Stimulated activated CD4-positive, alpha-beta T cell treated with anti-CD3 and anti-CD28 coated beads, Interleukin-4, amount 100 ng/mL, for 1 hour (primary cell): ENCODE results near the gene SLC48A1.

Experiments
- DNase-seq: peaks from one replicate; pipeline ENCODE4 v3.0.0-alpha.2; 2020

Gene SLC48A1

DNA sequence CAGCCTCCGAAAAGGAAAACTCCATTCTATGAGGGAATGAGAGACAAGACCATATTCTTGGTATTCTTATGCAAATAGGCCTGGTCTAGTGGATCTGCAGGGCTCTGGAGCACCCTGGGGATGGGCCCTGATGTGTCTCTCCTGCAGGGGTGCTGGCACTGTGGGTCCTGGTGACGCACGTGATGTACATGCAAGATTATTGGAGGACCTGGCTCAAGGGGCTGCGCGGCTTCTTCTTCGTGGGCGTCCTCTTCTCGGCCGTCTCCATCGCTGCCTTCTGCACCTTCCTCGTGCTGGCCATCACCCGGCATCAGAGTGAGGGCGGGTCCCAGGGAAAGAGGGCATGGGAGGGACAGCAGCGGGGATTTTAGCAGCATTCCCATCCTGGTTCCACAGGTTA is 5.8 kb downstream of the SLC48A1 start:
- DNase-seq: peak; percentile 2

DNA sequence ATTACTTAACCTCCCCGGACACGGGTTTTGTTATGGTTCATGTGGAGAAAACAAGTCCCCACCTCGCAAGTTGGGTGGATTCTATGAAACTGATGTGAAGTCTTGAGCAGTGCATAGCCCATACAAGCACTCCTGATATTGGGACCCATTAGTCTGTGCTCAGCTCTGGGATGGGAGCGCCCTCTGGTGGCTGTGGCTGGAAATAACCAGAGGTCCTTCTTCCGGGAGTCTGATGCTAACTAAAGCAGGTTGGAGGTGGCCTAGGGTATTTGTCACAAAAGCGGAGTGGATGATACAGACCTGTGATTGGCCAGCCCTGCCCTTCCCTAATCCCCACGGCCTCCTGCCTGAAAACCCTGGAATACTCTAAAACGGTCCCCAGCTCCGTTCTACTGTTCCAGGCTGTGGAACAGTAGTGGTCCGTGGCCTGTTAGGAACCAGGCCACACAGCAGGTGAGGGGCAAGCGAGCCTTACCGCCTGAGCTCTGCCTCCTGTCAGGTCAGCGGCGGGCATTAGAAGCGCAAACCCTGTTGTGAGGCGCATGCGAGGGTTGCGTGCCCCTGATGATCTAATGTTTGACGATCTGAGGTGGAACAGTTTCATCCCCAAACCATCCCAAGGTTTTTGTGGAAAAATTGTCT is 6.4 kb downstream of the SLC48A1 start:
- peak; percentile 94 for DNase-seq

DNA sequence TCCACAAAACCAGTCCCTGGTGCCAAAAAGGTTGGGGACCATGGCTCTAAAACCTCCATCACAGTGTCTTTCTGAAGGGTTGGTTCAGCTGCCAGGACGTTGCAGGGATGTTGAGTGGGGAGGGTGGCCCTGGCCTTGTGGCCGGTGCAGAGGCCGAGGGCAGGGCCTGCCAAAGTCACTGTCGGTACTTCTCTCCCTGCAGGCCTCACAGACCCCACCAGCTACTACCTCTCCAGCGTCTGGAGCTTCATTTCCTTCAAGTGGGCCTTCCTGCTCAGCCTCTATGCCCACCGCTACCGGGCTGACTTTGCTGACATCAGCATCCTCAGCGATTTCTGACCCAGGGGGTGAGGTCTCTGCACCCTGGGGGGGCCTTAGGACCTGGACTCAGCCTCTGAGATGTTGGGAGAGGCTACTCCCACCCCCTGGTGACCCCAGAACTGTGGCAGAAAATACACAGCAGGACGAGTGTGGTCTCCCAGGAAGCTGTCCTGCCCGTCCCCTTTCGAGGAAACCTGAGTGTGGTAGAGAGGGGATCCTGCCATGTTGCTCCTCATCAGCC is 7.0 kb downstream of the SLC48A1 start:
- DNase-seq: no peak

DNA sequence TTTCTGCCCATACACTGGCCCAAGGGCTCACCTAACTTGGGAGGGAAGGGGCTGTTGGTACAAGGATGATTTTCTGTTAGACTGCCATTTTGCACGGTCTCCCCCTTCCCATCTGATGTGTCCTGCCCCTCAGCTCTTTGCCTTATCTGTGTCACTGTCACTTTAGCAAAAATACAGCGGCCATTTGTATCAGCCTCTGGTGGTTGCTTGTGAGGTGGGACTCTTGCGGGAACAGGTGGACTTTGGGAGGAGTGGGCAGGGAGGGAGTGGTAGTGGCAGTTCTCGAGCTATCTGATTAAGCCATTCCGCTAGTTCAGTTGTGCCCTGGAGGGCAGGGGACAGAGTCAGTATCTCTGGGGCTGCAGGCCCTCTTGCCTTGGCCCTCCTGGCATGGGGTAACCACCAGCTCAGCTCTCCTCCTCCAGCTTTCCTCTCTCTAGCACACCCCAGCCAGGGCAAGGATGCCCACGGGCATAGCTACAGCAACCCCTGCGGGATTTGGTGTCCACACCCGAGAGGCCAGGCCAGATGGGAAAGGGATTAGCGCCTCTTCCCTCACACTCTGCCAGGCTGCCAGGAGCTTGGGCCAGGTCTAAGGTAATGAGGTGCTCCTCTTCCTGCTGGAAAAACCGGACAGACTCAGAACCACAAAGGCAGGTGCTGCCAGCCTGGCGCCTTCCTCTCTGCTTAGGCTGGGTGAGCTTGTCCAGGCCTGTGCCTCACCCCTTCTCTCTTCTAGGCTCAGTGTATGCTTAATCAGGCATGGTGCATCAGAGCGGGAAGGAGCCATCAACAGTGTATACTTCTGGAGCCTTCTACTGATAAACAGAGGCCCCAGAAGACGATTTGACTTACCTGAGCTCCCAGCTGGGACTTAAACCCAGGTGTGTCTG is 8.7 kb downstream of the SLC48A1 start:
- DNase-seq: no peak

DNA sequence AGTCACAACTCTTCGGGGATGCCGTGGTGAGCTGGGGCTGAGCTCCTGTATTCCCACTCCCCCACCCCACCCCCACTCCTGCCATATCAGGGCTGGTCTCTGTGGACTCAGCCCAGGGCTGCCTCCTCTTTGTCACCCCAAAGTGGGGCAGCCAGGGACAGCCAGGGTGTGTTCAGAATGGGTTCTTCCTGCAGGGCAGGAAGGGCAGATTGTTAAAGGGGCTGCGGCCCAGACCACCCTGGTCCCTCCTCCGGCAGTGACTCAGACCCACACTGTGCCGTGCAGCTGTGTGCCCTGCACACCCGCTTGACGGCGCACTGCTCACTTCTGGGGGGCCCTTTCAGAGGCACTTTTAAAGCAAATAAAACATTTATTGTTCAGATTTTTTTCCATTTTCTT is 9.3 kb downstream of the SLC48A1 start:
- DNase-seq: no peak

DNA sequence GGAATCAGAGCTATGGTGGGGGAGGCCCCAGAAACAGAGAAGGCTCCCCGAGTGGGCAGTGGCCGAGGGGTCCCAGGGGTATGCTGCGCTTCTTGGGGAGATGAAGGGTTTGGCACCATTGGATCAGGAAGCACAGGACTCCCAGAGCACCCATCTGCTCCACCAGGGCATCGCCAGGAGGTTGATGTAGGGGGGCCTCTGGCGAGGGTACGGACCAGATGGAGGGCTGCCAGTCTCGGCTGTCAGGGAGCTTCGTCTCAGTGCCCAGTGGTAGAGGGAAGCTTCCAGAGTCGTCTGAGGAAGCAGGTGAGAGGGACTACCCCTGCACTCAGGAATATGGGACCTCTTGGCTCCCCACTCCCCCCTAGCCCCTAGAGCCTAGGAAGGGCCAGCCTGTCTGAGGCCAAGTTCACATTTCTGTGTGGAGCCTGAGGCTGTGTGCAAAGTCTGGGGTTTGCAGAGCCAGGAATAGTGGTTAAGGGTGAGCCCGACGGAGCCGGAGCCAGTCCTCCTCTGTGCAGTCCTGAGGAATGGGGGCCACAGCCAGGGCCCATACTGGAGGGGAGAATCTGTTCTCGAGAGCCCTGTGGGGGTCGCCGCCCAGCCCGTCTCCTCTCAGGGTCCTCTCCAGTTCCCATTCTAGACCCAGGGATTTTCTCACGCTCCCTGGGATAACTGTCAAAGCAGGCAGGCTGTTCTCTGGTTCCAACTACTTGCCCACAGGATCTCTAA is 10.2 kb downstream of the SLC48A1 start:
- peak; percentile 1 for DNase-seq

DNA sequence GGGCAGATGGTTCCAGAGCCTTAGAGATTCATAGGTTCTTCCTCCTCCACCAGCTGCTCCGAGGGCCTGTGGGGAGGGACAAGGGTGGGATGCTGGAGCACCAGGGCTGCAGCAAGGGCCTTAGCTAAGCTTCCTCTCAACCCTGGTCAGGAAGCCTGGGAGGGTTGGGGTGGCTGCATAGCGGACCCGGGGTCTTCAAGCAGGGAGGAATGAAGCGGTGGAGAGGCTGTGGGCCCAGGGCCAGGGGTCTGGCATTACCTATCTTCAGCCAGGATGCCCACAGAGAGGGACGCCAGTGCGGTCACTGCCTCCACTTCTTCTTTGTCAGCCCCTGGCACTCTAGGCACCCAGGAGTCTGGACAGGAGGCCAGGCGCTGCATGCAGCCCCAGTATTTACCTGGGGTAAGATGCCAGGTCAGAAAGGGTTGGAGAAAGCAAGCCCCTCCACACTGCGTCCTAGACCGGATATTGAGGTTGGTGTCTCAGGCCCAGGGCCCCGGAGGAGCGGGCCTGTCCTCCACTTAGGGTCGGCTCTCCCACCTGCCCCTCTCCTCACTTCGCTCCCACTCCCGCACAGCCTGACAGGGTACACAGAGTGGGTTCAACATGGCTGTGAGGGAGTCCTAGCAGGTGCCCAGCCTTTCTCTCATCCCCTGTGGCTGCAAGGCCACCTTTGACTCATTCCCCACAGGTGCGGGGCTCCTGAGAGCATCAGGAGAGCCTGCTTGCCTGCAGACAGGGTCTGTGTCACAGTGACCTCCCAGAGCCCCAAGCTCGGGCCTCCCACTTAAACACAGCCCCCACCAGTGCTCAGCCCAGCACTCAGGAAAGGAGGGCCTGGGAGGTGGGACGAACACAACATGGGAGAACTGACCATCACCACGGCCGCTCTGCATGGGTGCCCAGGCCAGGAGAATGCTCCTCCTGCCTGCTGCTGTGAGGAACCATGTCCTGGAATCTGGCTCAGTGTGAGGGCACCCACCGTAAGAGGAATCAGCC is 11.1 kb downstream of the SLC48A1 start:
- DNase-seq: peak; percentile 0

DNA sequence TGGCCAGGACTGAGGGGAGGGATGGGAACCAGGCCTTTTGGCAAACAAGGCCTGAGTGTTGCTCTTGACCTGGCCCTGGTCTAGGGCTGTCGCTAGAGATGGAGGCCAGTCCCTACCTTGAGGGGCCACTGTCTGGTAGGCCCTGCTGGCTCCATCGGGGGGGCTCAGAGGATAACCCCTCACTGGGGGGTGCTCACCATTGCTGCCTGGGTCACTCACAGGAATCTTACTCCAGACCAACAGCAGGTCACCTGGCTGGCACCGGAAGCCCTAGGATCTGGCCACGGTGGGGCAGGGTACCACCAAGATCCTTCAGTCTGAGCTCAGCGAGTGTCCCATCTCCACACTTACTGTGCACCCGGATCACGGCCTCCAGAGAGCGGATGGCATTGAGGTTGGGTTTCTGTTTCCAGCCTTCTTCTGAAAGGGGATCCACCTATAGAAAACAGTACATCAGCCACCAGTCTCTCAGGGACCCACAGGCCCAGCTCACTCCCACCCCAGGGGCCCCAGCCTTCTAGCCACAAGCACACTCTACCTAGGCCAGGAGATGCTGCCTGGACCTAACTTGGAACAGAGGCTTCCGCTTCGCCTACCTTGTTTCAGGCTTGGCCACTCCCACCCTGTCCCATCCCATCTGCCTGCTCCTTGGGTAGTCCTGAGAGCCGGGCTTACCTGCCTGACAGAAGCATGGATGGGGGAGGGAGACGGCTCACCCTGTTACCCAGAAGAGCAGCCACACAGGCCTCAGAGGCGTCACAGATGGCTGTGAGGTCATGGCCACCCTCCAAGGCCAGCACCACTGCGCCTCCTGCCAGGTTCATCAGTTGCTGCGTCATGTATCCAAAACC is 12.2 kb downstream of the SLC48A1 start:
- no peak for DNase-seq

DNA sequence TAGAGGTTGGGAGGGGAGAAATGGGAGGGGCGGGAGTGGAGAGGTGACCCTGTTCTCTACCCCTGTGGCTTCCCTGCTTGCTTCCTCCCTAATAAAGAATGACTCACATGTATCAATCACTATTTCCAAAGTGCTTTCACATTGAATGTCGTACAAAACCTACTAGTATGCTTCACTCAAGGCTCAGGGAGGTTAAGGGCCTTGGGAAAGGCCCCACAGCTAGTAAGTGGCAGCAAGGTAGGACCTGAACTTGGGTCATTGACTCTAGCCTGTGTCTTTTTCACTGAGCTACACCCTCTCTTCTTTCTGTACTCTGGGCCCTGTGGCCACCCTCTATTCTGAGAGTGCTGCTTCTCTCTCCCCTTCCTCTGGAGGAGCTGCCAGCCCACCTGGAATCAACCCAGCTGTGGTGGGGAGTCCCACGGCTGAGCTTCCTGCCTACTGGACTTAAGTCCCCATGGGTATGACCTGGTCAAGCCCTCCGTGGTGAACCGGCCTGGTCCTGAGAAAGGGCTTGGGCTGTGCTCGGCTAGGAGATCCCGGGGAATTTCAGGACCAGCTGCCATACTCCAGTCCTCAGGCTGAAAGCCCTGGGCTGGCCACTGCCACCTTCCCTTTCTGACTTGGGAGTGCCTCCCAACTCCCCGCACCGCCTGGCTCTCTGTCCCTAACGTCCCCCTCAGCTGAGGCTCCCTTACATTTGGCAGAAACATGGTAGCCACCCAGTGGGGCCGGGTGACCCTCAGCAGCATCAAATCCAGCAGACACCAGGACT is 13.0 kb downstream of the SLC48A1 start:
- peak; percentile 1 for DNase-seq

DNA sequence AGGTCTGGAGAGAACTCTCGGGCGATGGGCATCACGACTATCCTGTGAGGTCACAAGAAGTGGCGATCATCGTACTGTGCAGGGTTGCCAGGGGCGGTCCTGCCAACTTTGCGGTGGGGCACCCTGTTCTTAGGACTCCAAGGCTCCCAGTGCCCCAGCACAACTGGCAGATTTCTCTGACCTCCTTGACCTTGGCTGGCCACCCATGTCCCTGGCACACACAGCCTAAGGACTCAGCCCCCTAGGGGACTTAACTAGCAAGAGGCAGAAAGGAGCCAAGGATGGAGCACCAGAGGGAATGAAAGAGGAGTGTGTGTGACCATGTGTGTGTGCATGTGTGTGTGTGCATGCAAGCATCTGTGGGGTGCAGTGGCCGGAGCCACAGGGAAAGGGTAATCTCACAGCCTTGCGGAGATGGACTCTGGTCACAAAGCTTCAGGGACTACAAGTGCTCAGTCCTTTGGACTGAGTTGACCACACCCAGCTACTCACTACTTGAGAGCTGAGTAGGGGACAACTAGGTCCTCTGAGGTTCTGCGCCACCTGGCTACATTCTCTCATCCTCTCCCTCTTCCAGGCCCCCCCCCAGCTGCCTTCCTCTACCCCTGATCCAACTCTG is 13.7 kb downstream of the SLC48A1 start:
- no peak for DNase-seq

DNA sequence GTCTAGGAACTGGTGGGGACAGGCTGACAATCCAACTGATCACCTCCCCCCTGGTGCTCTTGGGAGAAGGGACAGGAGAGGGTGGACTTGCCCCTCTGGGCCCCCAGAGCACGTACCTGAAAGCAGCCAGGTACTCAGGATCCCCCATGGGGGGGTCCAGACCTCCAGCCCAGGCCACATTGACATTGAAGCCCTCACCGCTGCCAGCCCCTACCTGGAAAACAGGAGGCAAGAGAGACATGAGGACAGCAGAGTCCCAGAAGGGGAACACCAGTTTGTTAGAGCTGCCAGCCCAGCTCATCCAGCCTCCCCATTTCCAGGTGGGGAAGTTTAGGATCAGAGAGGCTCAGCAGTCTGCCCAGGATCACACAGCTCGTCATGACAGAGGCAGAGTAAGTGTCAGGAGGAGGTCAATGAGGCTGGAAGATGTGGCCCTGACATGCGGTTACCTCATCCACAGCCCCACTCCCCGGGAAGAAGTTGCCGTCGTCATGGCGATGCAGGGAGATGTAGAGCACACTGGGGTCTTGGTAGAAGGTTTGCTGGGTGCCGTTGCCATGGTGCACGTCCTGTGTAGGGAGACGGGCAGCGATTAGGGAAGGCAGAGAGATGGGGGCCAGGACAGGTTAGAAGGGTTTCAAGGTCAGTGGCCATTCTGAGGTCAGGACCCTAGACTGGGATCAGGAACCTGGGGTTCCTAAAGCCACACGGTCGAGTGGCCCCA is 14.7 kb downstream of the SLC48A1 start:
- DNase-seq: no peak

DNA sequence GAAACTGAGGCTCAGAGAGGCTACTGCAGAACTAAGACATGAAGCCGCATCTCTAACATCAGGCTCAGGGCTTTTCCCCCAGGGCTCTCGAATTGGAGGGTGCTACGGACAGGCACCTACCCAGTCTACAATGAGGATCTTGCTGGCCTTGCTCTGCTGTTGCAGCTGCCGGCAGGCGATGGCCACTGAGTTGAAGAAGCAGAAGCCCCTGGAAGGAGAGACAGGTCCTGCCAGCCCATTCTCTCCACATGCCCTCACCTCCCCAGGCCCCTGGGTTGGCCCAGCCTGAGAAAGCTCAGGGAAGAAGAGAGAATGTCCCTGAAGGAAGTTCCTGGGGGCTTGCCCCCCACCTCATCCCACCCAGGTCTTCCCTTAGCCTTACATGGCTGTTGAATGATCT is 16.1 kb downstream of the SLC48A1 start:
- no peak for DNase-seq

DNA sequence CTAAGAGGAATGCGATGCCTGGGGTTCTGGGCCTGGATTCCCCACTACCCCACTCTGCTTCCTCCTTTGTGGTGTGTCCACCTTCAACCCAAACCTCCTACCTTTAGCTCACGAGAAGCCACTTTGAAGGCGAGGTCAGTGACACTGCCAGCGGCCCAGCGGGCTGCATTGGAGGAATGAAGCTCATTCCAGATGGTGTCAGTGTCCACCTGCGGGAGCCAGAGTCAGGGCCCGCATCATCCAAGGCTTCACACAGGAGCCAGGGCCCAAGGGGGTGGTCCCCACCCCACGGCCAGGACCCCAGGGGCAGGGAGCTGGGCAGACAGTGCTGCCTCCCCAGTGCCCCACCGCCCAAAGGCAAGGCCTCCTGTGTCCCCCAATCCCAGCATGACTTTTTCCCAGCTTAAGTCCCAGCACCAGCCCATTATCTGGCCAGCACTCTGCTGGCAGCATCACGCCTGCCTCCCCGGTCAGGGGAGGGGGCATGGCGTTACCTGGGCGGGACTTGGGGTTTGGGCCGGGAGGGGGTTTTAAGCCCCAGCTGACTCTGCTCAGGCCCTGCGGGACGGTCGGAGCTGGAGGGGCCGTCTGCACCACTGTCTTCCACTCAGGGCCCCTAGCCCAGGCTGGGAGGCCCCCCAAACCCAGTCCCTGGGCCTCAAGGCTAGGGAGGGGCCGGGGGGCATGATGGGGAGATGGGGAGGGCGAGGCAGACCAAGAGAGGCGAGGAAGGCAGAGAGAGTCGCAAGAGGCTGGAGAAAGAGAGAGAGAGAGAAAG is 16.9 kb downstream of the SLC48A1 start:
- DNase-seq: no peak

DNA sequence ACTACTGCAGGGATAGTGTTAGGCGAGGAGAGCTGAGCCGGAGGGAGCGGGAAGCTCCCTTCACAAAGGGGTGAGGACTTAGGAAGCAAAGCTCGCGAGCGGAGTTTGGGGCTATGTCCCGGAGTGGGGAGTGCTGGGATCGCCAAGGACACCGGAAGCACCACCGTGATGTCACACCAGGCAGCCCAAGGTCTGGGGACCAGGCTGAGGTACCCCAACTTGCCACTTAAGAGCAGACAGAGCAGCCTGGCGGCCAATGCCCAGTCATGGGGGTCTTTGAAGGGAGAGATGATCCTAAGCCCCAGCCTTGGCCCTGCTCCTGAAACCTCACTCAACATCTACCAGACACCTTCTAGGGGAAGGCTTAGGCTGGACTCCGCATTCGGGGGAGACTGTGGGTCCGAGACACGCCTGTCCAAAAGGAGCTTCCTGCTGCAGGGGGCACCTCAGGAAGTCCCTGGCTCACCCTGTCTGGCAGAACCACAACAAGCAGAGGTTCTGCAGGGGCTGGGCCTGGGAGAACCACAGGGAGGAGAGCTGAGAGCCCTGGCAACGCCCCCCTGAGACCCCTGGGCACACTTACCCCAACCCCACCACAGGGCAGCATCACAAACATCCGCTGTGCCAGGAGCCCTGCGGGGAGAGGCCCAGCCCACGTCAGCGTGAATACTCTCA is 17.8 kb downstream of the SLC48A1 start:
- DNase-seq: no peak

DNA sequence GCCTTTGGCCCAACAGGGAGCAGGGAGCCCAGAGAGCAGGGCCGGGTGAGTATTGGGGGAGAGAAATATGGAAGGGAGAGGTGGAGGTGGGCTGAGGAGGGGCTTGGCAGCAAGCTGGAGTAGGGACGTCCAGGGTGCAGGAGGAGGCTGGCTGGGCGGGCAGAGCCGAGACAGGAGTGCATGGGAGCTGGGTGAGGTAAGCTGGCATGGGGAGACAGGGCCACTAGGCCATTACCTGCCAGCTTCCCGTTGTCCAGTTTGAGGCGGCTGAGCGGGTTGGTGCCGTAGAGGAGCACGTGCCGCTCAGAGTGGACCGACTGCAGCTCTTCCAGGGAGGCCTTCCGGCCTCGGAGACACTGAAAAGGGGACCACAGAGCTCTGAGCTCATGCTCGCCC is 18.3 kb downstream of the SLC48A1 start:
- DNase-seq: no peak

DNA sequence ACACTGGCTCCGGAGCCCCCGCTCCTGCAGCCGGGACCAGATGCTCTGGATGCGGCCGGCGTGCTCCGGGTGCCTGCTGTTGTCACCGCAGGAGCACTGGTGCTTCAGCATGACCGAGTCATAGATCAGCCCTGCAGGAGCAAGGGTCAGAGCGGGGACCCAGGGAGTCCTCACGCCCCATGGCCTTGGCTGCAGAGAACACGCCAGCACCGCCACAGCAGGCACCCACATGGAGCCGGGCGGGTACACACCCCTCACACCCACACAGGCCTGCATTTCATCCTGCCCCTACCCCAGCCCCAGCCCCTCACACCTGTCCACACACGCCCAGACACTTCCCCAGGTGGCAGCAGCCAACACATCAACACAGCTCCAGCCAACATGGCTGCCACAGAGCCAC is 18.8 kb downstream of the SLC48A1 start:
- no peak for DNase-seq

DNA sequence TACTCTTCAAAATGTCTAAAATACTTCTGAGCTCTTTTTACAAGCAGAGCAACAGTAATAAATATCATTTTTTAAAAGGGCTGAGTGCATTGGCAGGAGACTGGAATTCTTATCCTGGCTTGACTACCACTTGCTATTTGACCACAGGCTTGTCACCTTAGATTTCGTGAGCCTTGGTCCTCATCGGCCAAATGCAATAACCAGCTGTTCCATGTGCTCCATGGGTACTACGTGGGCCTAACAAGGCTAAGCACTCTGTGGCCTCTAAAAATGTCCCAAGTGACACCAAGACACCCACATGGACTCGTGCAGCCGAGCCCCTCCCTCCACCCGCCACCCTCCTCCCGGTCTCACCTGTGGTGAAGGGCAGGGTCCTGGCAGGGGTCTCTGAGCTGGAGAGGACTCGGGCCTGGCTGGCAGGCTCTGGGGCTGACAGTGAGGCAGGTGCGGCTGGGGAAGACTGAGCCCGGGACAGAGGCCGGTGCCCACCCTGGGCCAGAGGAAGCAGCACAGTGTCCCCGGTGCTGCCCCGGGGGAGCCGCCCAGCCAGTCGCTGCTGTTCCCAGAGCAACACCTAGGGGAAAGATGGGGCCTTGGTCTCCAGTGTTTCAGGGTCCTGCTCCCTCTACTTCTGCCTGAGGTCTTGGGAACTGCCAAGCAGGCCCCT is 20.1 kb downstream of the SLC48A1 start:
- DNase-seq: no peak
